Stimulated activated CD4-positive, alpha-beta T cell treated with anti-CD3 and anti-CD28 coated beads, Interleukin-4, amount 100 ng/mL, for 4 hours (primary cell): Measurements from ENCODE around the gene CFAP99.
"Not testable (repeated sequence)": the region's sequence is repeated elsewhere in the genome, so short reads cannot be mapped to it uniquely, and the experiment has no call there.

Experiments used
- DNase-seq, 2 experiments: peaks; one replicate each; pipeline ENCODE4 v3.0.0-alpha.2; 2020

The CFAP99 gene

DNA sequence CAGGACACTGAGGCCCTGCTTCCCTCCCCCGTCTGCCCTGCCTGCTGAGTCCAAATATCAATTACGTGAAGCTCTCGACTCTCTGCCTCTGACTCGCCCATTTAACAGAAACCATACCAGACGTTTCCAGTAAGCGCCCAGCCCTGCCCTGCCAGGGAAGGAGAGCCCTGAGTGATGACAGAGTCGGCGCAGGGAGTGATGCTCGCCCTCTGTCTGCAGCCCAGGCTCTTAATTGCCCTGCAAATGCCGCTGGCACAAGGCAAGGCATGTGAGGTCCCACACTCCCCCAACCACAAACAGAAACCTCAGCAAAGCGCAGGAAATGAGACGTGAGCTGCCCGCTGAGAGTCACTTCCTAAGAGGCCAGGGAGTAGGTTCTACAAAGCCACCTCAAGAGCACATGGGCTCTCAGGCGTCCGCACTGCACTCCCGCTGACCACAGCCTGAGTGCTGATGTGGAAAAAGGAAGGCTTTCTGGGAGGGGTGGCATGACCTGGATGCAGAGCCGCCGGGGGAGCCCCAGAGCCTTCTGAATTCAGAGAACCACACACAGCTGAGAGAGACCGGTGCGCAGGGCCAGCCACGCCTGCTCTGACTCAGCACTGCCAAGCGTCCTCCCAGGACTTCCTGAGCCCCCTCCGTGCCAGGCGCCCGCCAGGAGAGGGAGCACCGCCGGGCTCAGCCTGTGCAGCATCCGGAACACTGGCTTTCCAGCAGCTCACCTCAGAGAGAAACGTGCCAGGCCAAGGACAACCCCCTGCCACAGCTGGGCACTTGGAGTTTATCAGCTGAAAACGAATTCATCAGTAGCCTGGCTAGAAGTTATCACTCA, 5.7 kb upstream of the CFAP99 start:
- peak; percentile 64 to 82 for DNase-seq

DNA sequence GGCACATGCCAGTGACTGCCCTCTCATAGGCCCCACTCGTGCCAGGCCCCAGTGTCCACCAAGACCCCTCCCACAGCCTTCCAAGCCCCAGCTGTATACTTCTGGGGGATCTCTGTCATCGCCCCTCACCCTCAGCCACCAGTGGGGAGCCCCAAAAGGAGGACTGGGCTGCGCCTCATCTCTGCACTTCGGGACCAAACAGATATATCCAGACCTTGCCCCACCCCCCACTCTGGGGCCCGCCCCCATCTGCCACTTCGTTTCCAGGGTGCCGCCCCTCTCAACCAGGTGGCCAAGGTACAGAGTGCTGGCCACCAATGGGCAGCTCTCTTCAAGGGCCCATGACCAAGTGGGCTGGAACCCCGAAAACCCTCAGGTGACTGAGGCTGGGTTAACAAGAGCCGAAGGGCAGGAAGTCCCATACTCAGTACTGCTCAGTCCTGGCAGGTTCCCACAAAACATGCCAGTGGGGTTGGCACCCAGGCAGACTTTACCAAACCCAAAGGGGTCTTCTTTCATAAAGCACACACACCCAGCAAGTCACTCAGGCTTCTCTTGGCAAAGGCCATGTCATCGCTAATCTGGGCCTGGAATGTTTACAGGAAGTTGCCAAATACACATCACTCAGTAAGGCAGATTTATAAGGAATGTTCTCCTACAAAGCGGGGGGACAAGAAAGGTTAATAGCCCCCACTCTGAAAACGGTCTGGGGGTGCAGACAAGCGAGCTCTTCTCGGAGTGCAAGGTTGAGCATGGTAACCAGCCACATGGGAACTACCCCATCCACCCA, 4.7 kb upstream of the CFAP99 start:
- DNase-seq: peak in 1 of 2 experiments; percentile 26

DNA sequence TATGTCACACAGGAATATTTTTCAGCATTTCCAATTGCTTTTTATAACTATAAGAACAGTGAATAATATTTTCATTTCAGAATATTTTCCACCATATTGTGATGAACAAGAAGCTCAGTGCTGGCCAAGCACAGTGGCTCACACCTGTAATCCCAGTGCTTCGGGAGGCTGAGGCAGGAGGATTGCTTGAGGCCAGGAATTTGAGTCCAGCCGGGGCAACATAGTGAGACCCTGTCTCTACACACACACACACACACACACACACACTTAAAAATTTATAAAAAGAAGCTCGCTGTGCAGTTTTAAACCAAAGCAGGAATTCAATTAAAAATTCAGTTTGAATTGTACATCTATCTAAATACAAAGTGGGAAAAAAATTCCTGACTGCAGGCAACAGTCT, 3.5 kb upstream of the CFAP99 start:
- DNase-seq: no peak

DNA sequence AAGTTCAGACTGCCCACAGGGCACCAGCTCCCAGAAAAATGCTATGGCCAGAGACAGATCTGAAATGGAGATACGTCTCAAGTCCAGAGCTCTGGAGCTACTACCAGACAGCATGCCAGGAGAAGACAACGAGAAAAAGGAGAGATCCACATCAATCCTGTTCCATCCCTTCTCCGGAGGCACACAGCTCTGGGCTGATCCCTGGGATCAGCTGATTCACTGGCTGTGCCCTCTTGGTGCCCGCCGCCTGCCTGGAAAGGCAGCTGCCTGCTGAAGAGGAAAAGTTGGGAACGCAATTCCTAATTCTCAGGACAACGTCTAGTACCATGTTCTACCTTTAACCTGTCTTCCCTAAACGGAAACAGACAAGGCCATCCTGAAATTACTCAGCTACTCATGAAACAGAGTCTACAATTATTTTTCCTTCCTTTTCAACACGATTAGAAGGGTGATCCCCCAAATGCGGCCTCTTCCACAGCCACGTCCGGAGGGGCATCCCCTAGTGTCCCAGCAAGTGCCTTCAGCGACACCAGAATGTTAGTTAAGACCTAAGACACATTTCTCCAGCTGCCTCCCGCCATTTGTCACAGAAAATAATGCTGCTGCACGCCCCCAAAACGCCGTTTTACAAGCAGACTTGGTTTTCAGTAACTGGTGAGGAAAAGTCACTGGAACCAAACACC, 2.7 kb upstream of the CFAP99 start:
- DNase-seq: no peak

DNA sequence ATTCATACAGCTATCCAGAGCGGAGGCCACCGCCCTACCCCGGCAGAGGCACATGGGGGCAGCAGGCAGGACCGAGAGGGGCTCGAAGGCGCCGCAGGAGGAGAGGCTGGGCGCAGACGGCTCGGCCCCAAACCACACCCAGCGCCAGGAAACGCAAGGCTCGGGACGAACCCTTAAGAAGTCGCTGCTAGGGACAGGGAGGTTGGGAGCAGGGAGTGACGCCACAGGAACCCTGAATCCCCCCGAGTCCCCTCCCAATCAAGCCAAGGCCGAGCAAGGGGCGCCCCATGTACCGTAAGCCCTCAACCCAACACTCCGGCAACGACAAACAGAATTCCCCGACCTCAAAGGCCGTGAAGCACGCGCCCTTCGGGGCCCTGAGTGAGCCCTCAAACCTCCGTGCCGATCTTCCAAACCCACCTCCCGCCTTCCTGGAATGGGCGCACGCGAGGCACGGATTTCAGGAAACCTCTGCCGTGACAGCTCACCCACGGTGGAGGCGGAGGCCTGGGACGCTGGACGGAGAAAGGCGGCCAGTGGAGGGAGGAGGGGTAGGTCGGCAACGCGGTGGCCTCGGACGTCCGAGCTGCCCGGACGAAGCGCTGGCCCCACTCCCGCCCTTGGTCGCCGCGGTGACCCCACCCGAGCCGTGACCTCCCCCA, 2.1 kb upstream of the CFAP99 start:
- DNase-seq: peak in 1 of 2 experiments; percentile 15

DNA sequence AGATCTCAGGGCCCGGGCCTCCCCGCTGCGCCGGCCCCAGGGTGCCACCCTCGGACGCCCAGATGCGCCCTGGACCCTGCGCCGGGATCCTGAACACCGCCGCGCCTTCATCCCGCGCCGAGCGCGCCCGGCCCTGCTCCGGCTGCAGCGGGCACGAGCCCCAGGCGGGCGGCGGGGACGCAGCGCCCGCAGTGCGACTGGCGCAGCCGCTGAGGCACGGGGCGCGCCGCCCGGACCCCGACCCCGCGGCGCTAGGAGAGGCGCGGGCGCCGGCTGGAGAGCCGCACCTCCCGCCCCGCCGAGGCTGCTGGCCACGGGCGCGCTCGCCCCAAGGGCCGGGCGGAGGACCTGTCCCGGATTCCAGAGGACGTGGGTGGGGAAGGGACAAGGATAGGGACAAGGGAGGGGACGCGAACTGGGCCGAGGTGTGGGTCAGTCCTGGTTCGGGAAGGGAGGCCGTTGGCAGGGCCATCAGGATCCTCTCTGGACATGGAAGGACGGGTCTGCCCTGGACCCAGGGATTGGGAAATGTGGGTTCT, 1.5 kb upstream of the CFAP99 start:
- peak in 1 of 2 experiments; percentile 24 for DNase-seq

DNA sequence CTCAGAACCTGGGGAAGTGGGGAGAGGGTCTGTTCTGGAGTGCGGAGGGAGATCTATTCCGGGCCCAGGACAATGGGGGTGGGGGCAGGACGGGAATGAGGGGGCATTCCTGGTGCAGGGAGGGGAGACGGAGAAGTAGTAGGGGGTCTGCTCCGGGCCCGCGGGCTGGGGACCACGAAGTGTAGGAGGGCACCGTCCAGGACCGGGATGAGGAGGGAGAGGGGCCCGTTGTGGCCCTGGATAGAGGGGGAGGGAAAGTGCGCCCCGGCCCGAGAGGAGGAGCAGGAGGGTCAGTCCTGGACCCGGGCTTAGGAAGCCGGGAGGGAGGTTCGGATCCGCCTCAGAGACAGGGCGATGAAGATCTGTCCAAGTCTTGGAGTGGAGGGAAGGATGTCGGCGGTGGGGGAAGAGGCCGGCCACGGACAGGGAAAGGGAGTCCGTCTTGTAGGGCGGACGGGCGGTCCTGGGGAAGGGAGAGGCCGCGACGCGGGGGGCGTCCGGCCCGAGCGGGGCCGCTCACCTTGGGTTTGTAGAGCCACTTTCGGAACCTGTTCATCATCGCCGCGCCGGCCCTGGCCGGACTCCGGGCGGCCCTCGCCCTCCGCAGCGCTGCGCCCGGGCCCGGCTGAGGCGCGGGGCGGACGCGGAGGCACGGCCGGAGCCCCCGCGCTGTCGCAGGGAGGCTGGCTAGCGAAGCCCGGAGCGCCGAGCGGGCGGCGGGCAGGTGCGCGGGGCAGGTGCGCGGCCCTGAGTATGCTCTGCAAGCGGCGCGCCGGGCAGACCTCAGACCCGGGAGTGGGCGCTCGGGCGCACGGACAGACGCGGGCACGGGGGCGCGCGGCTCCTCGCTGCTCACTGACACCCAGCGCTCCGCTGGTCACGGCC, 748 bp upstream of the CFAP99 start, which contains the start of gene ZFYVE28:
ZFYVE28 (minus strand) TSS at position 881 of the 885 bp plus-strand sequence; CDS start at position 559, 322 bp downstream.
- no peak for DNase-seq

- no peak for DNase-seq
Observed at GRCh38 chr4:2419814-2420213, 1.1 kb downstream of the CFAP99 start.

DNA sequence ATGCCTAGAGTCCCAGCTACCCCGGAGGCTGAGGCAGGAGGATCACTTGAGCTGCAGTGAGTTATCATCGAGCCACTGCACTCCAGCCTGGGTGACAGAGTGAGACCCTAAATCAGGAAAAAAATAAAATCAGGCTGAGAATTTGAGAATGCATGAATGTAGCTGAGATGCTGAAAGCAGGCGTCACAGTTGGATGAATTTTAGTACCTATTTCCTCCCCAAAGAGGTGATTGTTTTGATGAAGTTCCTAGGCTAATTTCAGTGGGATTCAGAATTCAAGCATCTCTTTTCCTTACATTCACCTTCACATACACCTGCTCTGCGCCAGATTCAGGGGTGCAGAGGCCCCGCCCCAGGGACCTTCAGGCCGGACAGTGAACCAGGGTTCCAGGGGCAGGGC, 3.2 kb downstream of the CFAP99 start:
- no peak for DNase-seq

- no peak for DNase-seq
Observed at GRCh38 chr4:2423066-2423465, 4.3 kb downstream of the CFAP99 start.

- no peak for DNase-seq
Observed at GRCh38 chr4:2423695-2424094, 4.9 kb downstream of the CFAP99 start.

- DNase-seq: no peak
Observed at GRCh38 chr4:2424581-2424980, 5.8 kb downstream of the CFAP99 start.

DNA sequence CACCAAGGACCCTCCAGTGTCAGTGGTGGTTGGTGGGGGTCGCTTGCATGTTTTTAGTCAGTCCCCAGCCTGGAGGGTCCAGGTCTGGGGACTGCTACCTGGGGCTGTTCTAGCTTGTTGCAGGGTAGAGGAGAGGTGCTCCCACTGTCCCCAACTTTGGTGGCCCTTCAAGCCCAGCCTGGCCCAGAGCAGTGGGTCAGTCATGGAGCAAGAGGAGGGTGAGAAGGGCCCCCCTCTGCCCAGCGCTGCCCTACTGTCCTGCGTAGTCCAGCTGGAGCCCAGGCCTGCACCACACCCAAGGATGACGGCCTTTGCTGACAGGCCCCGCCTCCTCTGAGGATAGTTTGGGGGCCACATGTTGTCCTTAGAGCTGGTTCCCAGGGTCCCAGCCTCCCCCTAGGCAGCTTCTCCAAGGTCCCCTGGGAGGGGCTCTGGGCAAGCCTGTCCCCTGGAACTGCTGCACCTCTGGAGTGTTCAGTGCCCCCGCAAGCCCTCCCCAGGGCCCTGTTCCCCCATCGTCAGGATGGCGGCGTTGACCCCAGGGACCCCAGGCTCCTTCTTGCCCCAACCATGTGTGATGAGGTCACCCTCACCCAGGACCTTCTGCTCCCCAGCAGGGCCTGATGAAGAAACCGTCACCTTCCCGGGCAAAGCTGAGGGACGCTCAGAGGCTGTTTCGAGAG, 6.8 kb downstream of the CFAP99 start:
- no peak for DNase-seq

DNA sequence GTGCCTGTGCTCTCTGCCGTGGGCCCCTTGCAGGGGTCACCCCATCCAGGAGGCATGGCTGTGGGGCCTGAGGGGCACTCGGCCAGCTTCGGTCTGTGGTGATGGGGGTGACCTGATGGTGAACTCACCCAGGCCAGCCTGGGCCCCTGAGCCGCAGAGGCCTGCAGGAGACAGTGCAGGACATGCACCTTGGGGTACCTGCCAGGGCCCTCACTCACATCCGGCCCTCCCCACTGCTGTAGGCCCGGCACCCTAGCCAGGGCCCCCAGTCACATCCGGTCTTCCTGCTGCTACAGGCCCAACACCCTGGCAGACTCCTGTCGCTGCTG, 7.3 kb downstream of the CFAP99 start:
- DNase-seq: no peak

DNA sequence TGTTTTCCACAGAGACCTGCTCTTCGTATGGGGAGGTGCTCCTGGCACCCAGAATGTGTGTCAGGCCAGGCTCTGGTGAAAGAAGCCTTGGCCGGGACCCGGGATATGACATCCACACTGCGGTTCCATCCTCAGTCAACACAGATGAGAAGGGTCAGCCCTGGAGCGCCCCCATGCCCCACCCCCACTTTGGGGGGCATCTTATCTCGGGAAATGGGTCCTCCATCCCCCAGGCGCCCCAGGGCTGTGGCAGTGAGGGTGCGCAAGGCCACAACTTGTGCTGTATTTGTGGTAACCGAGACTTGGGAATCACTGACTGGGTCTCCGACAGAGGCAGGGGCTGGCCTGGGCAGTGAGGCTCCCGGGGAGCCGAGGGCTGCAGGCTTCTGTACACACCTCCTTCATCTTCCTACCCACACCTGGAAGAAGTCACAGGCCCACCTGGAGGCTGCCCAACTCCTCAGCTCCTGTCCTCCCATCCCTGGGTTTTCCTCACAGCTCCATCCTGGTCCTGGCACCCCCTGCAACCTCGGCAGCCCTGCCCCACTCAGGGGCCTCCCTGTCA, 8.0 kb downstream of the CFAP99 start:
- no peak for DNase-seq

DNA sequence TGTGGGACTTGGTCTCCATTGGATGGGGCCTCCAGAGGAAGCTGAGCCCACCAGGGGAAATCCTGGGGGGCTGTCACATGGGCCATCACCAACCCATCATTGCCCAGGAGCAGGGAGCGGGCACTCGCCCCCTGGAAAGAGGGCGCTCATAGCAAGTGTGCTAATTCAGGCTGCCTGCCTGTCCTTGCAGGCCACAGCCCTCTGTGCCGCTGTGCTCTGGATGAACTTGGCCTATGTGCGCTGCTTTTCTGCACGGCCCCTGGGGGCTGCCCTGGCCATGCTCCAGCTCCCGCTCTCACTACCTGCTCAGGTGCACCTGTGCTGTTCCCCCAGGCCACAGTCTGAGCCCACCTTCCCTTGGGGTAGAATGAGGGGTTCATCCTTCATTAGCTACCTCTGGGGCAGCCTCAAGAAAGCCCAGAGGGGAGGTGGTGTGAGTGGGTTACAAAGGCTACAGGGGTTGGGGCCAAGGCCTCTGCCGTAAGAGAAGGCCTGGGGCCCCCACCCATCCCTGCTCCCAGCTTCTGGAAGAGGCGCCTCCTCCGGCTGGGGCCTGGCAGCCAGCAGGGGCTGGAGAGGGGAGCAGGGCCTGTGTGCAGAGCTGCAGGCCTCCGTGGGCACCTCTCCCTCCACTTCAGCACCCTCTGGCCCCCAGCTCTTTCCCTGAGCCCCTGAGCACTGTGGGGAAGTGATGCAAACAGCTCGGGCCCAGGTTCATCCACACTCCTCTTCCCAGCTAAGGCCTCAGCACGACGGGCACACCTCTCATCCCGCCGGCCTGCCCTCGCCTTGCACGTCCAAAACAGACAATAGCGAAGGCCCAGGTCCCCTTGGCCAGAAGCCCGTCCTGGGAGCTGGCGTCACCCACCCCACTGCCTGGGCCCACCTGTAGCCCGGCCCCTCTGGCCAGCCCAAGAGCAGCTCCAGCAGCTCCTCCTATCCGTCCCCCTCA, 8.9 kb downstream of the CFAP99 start:
- no peak for DNase-seq

GRCh38 chr4:2428496-2429213, 9.9 kb downstream of the CFAP99 start:
- DNase-seq: no peak

GRCh38 chr4:2429945-2430757, 11.4 kb downstream of the CFAP99 start:
- not testable (repeated sequence) for DNase-seq
